PC-9 (cell line): ENCODE results near the gene OR5J2. TPM values are rescaled to one million over a fixed set of nuclear protein-coding genes. Genes with fewer than 3 reads are reported as not detected.
"Not testable (repeated sequence)": the region's sequence is repeated elsewhere in the genome, so short reads cannot be mapped to it uniquely, and the experiment has no call there.

Source experiments
- BruUV-seq: library from RNA; stranded (reverse); fragments of 400-500 nt; replicated peaks from 2 replicates; lab custom pipeline; 2021; lab: Mats Ljungman, UMichigan
- CTCF ChIA-PET: fragments of 300-600 bp; sonication (Branson Sonifier 250); formaldehyde crosslinking; loops from one replicate; lab custom pipeline; 2022; ENCODE audit warnings: antibody characterized with exemption; lab: Charles Lee
- POLR2A ChIA-PET: fragments of 300-600 bp; sonication (Branson Sonifier 250); formaldehyde crosslinking; loops from one replicate; lab custom pipeline; 2022; ENCODE audit warnings: antibody characterized with exemption; ENCODE audit not compliant: unreplicated experiment; lab: Charles Lee
- DNase-seq, 2 experiments: peaks; one replicate each; pipeline versions ENCODE4 v3.0.0 to v3.0.0-alpha.2; 2015 to 2022; ENCODE audit warnings: mixed read lengths in 1 of 2
- H2AFZ ChIP-seq: fragments of 200-600 bp; sonication (generic); 2 replicates; pipeline ENCODE4 v1.8.1; 2017; ENCODE audit warnings: antibody characterized with exemption
- H3F3A ChIP-seq: fragments of 200-600 bp; sonication (generic); 2 replicates; pipeline ENCODE4 v1.8.1; 2017; ENCODE audit warnings: antibody characterized with exemption, mild to moderate bottlenecking, low read depth; ENCODE audit not compliant: insufficient read depth
- H3K27ac ChIP-seq: fragments of 200-600 bp; sonication (generic); 2 replicates; pipeline ENCODE4 v1.6.1; 2016; ENCODE audit warnings: mixed run types
- H3K27me3 ChIP-seq: fragments of 200-600 bp; sonication (generic); 2 replicates; pipeline ENCODE4 v1.6.1; 2016; ENCODE audit warnings: low read depth, mixed run types; ENCODE audit not compliant: insufficient read depth
- H3K36me3 ChIP-seq: fragments of 200-600 bp; sonication (generic); 2 replicates; pipeline ENCODE4 v1.6.1; 2016; ENCODE audit warnings: low read depth, mixed run types
- H3K4me1 ChIP-seq: fragments of 200-600 bp; sonication (generic); replicated peaks from 2 replicates; pipeline ENCODE4 v1.6.1; 2016; ENCODE audit warnings: mixed run types; ENCODE audit not compliant: insufficient read depth
- H3K4me2 ChIP-seq: fragments of 200-600 bp; sonication (generic); 2 replicates; pipeline ENCODE4 v1.6.1; 2017; ENCODE audit warnings: mixed run types
- H3K4me3 ChIP-seq: fragments of 200-600 bp; sonication (generic); 2 replicates; pipeline ENCODE4 v1.6.1; 2016; ENCODE audit warnings: mixed run types
- H3K79me2 ChIP-seq: fragments of 200-600 bp; sonication (generic); 2 replicates; pipeline ENCODE4 v1.6.1; 2017; ENCODE audit warnings: low read depth, mixed run types
- H3K9me2 ChIP-seq: fragments of 200-600 bp; sonication (generic); 2 replicates; pipeline ENCODE4 v1.8.1; 2017; ENCODE audit warnings: mild to moderate bottlenecking; ENCODE audit not compliant: insufficient read depth
- H3K9me3 ChIP-seq: fragments of 200-600 bp; sonication (generic); 2 replicates; pipeline ENCODE4 v1.8.1; 2016; ENCODE audit warnings: low read depth; ENCODE audit not compliant: insufficient read depth
- H4K20me1 ChIP-seq: fragments of 200-600 bp; sonication (generic); 2 replicates; pipeline ENCODE4 v1.8.1; 2017; ENCODE audit not compliant: insufficient read depth
- CTCF ChIP-seq: fragments of 200-600 bp; sonication (generic); conservative IDR thresholded peaks from 2 replicates; pipeline ENCODE4 v1.6.1; 2017; ENCODE audit warnings: mixed run types, antibody characterized with exemption, mild to moderate bottlenecking, moderate library complexity
- EZH2 ChIP-seq: fragments of 200-600 bp; sonication (generic); IDR thresholded peaks from 2 replicates; pipeline ENCODE4 v1.8.0; 2017; ENCODE audit warnings: antibody characterized with exemption, low read depth
- intact Hi-C: fragments of 100-400 bp; cut with micrococcal nuclease; formaldehyde crosslinking; loops from one replicate; pipeline ENCODE4 v1.10.0; 2022; ENCODE audit not compliant: unreplicated experiment
- total RNA-seq: library from RNA; stranded (reverse); gene quantifications from 2 replicates; pipeline ENCODE4 v1.2.3, GENCODE V29; 2021

The OR5J2 gene
- total RNA-seq, 1 experiment from 2014 or later, result not detected

GRCh38 chr11:56207790-56208189 is 31.4 kb downstream of the OR5J2 start:
- Histone ChIP-seq H3K9me3 (no peaks in the 10 kb centered on the region), H2AFZ (no peak overlapping the region), H3K4me1 (no peaks in the 10 kb centered on the region), H3K79me2 (no peaks in the 10 kb centered on the region), H3K27me3 (no peaks in the 10 kb centered on the region; the same call in 1 of the 2 replicates), H3K36me3 (no peaks in the 10 kb centered on the region), H4K20me1 (no peaks in the 10 kb centered on the region), H3K4me3 (no peak overlapping the region), H3K27ac (no peak overlapping the region), H3K9me2 (no peaks in the 10 kb centered on the region), H3K4me2 (no peak overlapping the region), H3F3A (no peaks in the 10 kb centered on the region)
- DNase-seq, result no peak
- POLR2A ChIA-PET, result no interaction called here
- no TSS peak for BruUV-seq
- CTCF ChIA-PET, result no interaction called here
- TF ChIP-seq CTCF (no peak), EZH2 (no peak)
- intact Hi-C loops, result no loop called here

GRCh38 chr11:56214537-56214936 is 38.1 kb downstream of the OR5J2 start:
- Histone ChIP-seq H3K9me2 (no peaks in the 10 kb centered on the region), H2AFZ (no peak overlapping the region), H3K27ac (no peak overlapping the region), H3K9me3 (no peaks in the 10 kb centered on the region), H3F3A (no peaks in the 10 kb centered on the region), H4K20me1 (no peaks in the 10 kb centered on the region), H3K36me3 (no peaks in the 10 kb centered on the region), H3K4me3 (no peak overlapping the region), H3K4me1 (no peaks in the 10 kb centered on the region), H3K79me2 (no peaks in the 10 kb centered on the region), H3K27me3 (no peaks in the 10 kb centered on the region; the same call in 1 of the 2 replicates), H3K4me2 (no peak overlapping the region)
- ChIA-PET POLR2A (no interaction called here), CTCF (interaction anchor here (0.6 kb wide), 1 partner anchor 1246 kb away, joined by 4 read pairs; the partner anchor contains the start of gene RTN4RL2)
- TF ChIP-seq EZH2 (no peak), CTCF (no peak)
- intact Hi-C loops, result no loop called here
- no peak for DNase-seq
- no TSS peak for BruUV-seq

- H3K9me3 ChIP-seq, H3K4me2 ChIP-seq, H2AFZ ChIP-seq, POLR2A ChIA-PET, DNase-seq, H3K9me2 ChIP-seq, H3K27me3 ChIP-seq, BruUV-seq, H3F3A ChIP-seq, H3K27ac ChIP-seq, H3K79me2 ChIP-seq, H3K36me3 ChIP-seq, H3K4me3 ChIP-seq, H3K4me1 ChIP-seq, intact Hi-C loops, CTCF ChIA-PET, H4K20me1 ChIP-seq: not testable (repeated sequence)
Measured at GRCh38 chr11:56219735-56220134, 43.3 kb downstream of the OR5J2 start.

Other genes with a start within 250 kb of the OR5J2 start
- gene OR5I1, start 240.2 kb upstream of the OR5J2 start, total RNA-seq, result not detected in 2 replicates
- gene OR10AG1, start 206.7 kb upstream of the OR5J2 start, total RNA-seq, result not detected in 2 replicates
- gene OR5F1, start 182.0 kb upstream of the OR5J2 start, total RNA-seq, result not detected in 2 replicates
- gene OR5AS1, start 149.0 kb upstream of the OR5J2 start, total RNA-seq, result not detected in 2 replicates
- not detected in 2 replicates for gene OR8I2, start 83.3 kb upstream of the OR5J2 start, total RNA-seq
- gene OR8H2, start 72.9 kb upstream of the OR5J2 start, total RNA-seq, result not detected in 2 replicates
- gene OR8H3, start 54.2 kb upstream of the OR5J2 start, total RNA-seq, result not detected in 2 replicates
- not detected in 2 replicates for gene OR8J3, start 36.4 kb upstream of the OR5J2 start, total RNA-seq
- gene OR8K5, start 16.3 kb upstream of the OR5J2 start, total RNA-seq, result not detected in 2 replicates
- gene OR5T2, start 57.6 kb downstream of the OR5J2 start, total RNA-seq, result not detected in 2 replicates
- not detected in 2 replicates for gene OR5T3, start 75.6 kb downstream of the OR5J2 start, total RNA-seq
- gene OR5T1, start 97.5 kb downstream of the OR5J2 start, total RNA-seq, result not detected in 2 replicates
- not detected in 2 replicates for gene OR8H1, start 115.6 kb downstream of the OR5J2 start, total RNA-seq
- gene OR8K3, start 138.5 kb downstream of the OR5J2 start, total RNA-seq, result not detected in 2 replicates
- not detected in 2 replicates for gene OR8K1, start 169.4 kb downstream of the OR5J2 start, total RNA-seq
- gene OR8J1, start 177.7 kb downstream of the OR5J2 start, total RNA-seq, result not detected in 2 replicates
- gene OR8U1, start 199.0 kb downstream of the OR5J2 start, total RNA-seq, result not detected in 2 replicates
- not detected in 2 replicates for gene OR5AL1, start 236.1 kb downstream of the OR5J2 start, total RNA-seq